ENCODE measurements around the gene BEAN1.

GRCh38 chr16:66386629-66387622, 40.2 kb upstream of the BEAN1 start:
- TF ChIP-seq REST (IDR thresholded peaks at IDR 0.05; ENCODE audit: insufficient replicate concordance, low read depth): no peak
- TF ChIP-seq, protein P1, sequence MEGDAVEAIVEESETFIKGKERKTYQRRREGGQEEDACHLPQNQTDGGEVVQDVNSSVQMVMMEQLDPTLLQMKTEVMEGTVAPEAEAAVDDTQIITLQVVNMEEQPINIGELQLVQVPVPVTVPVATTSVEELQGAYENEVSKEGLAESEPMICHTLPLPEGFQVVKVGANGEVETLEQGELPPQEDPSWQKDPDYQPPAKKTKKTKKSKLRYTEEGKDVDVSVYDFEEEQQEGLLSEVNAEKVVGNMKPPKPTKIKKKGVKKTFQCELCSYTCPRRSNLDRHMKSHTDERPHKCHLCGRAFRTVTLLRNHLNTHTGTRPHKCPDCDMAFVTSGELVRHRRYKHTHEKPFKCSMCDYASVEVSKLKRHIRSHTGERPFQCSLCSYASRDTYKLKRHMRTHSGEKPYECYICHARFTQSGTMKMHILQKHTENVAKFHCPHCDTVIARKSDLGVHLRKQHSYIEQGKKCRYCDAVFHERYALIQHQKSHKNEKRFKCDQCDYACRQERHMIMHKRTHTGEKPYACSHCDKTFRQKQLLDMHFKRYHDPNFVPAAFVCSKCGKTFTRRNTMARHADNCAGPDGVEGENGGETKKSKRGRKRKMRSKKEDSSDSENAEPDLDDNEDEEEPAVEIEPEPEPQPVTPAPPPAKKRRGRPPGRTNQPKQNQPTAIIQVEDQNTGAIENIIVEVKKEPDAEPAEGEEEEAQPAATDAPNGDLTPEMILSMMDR (IDR thresholded peaks at IDR 0.05; ENCODE audit: insufficient read depth, low read length): no peak

Data from HL-60 (cell line).